ENCODE data around the gene GALK1. TPM values are rescaled to one million over a fixed set of nuclear protein-coding genes. Genes with fewer than 3 reads are reported as not detected.
"Not testable (repeated sequence)": the region's sequence is repeated elsewhere in the genome, so short reads cannot be mapped to it uniquely, and the experiment has no call there.

GALK1 gene
- 55.4 and 63.7 TPM in 2 replicates for total RNA-seq

DNA sequence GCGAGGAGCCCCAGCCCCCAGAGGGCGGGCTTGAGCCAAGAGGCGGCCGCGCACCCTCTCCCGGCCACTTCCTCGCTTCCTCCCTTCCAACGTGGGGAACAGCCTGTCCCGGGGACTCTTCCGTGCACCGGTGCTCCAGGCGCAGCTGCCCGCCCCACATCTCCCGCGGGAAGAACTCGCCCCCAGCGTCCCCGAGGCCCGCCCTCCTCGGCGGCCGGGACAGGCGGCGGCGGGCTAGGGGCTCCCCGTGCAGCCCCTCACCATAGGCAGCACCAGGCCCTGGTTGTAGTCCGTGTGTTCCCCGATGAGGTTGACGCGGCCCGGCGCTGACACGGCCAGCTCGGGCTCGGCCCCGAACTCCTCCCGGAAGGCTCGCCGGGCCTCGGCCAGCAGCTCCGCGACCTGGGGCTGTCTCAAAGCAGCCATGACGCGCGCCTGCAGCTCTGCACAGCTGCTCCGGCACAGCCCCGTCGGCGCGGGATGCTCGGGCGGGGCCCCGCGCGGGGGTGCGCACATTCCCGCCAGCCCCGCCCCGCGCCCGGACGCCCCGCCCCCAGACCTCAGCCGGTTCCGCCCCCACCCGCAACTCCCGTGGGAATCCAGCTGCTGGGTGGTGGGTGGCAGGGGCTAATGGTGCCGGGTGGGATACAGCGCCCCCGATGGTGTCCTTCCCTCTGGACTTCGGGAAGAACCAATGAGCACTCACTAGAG lies at the start of gene GALK1:
GALK1 (minus strand) TSS at position 482 of the 711 bp plus-strand sequence; CDS start at position 426, 56 bp downstream.
- H3K36me3 Mint-ChIP-seq (ENCODE audit: low read depth): peaks cover 15% of the 10 kb centered on the region
- H3K9me3 Mint-ChIP-seq: no peaks in the 10 kb centered on the region
- H3K4me1 Mint-ChIP-seq (ENCODE audit: low read depth): peaks cover 9% of the 10 kb centered on the region
- peaks cover 3% of the 10 kb centered on the region for H3K27me3 Mint-ChIP-seq (ENCODE audit: low read depth)
- peak within 1 kb of the TSS; percentile 65 for H3K27ac Mint-ChIP-seq
- peak; percentile 70 for DNase-seq (ENCODE audit: low spot score)
- H3K4me3 Mint-ChIP-seq (ENCODE audit: low read depth): peak within 1 kb of the TSS; percentile 86
- intact Hi-C loops (cut with micrococcal nuclease): loop anchor here (2.0 kb wide), 1 partner anchor 14 kb away; a partner anchor contains a TSS

DNA sequence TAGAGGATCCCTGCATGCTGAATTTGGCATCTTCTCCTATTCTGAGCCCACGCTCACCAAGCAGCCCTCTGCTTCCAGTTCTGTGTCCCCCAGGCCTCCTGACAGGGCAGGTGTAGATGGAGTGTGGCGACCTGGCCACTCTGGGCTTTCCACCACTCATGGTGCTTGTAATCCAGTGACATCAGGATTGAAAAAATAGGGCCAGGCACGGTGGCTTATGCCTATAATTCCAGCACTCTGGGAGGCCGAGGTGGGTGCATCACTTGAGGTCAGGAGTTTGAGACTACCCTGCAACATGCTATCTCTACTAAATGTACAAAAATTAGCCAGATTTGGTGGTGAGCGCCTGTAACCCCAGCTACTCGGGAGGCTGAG lies 49.0 kb upstream of the GALK1 start:
- Mint-ChIP-seq H3K9me3 (no peaks in the 10 kb centered on the region), H3K36me3 (ENCODE audit: low read depth) (peaks cover 29% of the 10 kb centered on the region), H3K27me3 (ENCODE audit: low read depth) (no peaks in the 10 kb centered on the region), H3K27ac (no peak overlapping the region), H3K4me1 (ENCODE audit: low read depth) (no peaks in the 10 kb centered on the region), H3K4me3 (ENCODE audit: low read depth) (no peak overlapping the region)
- intact Hi-C loops (cut with micrococcal nuclease): no loop called here
- no peak for DNase-seq (ENCODE audit: low spot score)

DNA sequence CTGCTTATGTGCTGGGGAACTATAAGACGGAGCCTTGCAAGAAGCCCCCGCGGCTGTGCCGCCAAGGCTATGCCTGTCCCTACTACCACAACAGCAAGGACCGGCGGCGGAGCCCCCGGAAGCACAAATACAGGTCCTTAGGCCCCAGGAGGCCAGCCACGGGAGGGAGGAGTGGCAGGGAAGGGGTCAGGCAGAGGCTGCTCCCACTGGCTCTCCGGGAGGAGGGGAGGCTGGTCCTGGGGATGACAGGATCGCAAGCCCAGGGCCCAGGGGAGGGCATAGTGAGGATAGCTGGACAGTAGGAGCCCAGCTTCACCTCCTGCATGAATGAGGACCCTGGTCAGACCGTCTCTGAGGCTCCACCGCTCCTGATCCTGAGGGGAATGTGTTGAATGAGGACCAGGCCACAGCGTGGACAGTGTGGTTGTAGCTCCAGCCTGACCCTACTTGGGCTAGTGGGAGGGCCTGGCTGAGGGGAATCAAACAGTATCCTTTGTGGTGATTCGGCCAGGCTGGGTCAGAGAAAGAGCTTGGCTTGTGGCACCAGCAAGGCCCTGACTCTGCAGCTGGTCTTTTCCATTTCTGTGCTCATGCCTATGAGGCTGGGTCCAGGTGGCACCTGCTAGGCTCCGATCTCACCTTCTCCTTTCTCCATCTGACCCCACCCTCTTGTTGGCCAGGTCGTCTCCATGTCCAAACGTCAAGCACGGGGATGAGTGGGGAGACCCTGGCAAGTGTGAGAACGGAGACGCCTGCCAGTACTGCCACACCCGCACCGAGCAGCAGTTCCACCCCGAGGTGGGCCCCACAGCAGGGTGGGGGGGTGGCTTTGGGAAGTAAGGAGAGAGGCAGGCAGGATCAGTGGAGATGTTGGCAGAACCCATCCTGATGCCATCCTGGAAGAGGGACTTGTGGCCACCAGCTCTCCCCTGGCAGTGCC lies 48.4 kb upstream of the GALK1 start:
- peaks cover 22% of the 10 kb centered on the region for H3K36me3 Mint-ChIP-seq (ENCODE audit: low read depth)
- H3K27ac Mint-ChIP-seq: no peak overlapping the region
- intact Hi-C loops (cut with micrococcal nuclease): no loop called here
- H3K4me1 Mint-ChIP-seq (ENCODE audit: low read depth): peaks cover 4% of the 10 kb centered on the region
- H3K4me3 Mint-ChIP-seq (ENCODE audit: low read depth): no peak overlapping the region
- no peaks in the 10 kb centered on the region for H3K27me3 Mint-ChIP-seq (ENCODE audit: low read depth)
- H3K9me3 Mint-ChIP-seq: no peaks in the 10 kb centered on the region
- DNase-seq (ENCODE audit: low spot score): no peak

DNA sequence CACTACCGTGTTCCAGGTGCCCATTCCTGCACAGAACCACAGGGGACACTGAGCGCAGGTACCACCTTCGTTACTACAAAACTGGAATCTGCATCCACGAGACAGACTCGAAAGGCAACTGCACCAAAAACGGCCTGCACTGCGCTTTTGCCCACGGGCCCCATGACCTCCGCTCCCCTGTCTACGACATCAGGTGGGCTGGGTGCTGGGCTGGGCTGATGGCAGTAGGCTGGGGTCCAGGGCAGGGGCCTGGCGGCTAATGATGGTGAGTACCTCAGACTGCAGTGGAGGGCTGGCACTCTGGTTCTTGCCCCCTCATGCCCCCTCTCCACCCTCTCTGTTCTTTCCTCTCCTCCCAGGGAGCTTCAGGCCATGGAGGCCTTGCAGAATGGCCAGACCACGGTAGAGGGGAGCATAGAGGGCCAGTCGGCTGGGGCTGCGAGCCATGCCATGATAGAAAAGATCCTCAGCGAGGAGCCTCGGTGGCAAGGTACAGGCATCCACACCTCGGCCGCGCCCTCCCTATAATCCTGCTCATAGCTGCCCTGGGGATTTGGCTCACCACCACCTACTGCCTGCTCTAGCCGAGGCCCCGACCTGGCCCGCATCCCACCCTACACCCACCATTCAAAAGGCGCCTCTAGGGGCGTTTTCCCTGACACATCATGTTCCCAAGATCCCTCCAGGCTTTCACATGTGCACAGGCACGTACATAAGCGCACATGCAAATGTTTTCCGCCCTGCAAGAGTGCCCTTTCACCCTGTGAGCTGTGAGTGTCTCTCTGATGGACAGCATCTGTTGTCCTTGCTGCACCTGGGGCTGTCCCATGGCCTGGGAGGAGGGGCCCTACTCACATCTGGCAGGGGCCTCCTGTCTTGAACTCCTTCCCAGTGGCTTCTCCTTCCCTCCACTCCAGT lies 47.4 kb upstream of the GALK1 start:
- Mint-ChIP-seq H3K4me3 (ENCODE audit: low read depth) (no peak overlapping the region), H3K9me3 (no peaks in the 10 kb centered on the region), H3K27me3 (ENCODE audit: low read depth) (no peaks in the 10 kb centered on the region), H3K36me3 (ENCODE audit: low read depth) (peaks cover 18% of the 10 kb centered on the region), H3K4me1 (ENCODE audit: low read depth) (peaks cover 4% of the 10 kb centered on the region), H3K27ac (no peak overlapping the region)
- no peak for DNase-seq (ENCODE audit: low spot score)
- intact Hi-C loops (cut with micrococcal nuclease): no loop called here

DNA sequence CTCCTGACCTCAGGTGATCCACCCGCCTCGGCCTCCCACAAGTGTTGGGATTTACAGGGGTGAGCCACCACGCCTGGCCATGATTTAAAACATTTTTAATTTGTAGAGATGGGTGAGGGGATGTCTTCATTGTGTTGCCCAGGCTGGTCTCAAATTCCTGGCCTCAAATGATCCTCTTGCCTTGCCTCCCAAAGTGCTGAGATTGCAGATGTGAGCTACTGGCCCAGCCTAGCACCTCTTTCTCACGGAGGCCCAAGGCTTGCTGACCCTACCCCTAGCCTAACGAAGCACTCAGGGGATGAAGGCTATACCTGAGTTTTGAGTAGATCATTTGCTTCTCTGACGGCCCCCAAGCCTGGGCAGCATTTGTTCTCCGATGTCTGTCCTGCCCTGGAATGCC lies 46.2 kb upstream of the GALK1 start:
- Mint-ChIP-seq H3K9me3 (no peaks in the 10 kb centered on the region), H3K36me3 (ENCODE audit: low read depth) (peaks cover 18% of the 10 kb centered on the region), H3K27me3 (ENCODE audit: low read depth) (no peaks in the 10 kb centered on the region), H3K4me1 (ENCODE audit: low read depth) (peaks cover 4% of the 10 kb centered on the region), H3K27ac (no peak overlapping the region), H3K4me3 (ENCODE audit: low read depth) (no peak overlapping the region)
- intact Hi-C loops (cut with micrococcal nuclease): no loop called here
- DNase-seq (ENCODE audit: low spot score): no peak

DNA sequence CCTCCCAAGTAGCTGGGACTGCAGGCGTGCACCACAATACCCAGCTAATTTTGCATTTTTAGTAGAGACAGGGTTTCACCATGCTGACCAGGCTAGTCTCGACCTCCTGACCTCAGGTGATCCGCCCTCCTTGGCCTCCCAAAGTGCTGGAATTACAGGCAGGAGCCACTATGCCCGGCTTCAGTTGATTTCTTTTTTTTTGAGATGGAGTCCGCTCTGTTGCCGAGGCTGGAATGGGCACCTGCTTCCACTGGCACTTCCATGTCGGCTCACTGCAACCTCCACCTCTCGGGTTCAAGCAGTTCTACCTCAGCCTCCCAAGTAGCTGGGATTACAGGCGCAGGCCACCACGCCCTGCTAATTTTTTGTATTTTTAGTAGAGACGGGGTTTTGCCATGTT lies 45.8 kb upstream of the GALK1 start:
- H3K27ac Mint-ChIP-seq; H3K27me3 Mint-ChIP-seq (ENCODE audit: low read depth); H3K4me3 Mint-ChIP-seq (ENCODE audit: low read depth); H3K4me1 Mint-ChIP-seq (ENCODE audit: low read depth); intact Hi-C loops (cut with micrococcal nuclease); H3K9me3 Mint-ChIP-seq; DNase-seq (ENCODE audit: low spot score): not testable (repeated sequence)
- H3K36me3 Mint-ChIP-seq (ENCODE audit: low read depth): peaks cover 18% of the 10 kb centered on the region

DNA sequence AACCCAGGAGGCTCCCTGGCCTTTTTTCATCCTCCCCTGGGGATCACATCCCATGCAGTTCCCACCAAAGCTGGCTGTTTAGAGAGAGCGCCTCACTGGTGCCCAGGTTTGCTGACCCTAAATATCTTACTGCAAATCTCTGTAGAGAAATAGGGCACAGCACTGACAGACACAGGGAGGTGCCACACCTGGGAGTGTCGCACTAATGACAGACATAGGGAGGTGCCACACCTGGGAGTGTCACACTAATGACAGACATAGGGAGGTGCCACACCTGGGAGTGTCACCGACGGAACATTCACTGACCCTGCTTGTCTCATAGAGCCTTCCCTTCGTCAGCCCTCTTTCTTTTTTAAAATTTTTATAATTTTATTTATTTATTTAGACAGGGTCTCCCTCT lies 45.2 kb upstream of the GALK1 start:
- intact Hi-C loops (cut with micrococcal nuclease): no loop called here
- no peak for DNase-seq (ENCODE audit: low spot score)
- Mint-ChIP-seq H3K27ac (no peak overlapping the region), H3K4me3 (ENCODE audit: low read depth) (no peak overlapping the region), H3K4me1 (ENCODE audit: low read depth) (peaks cover 4% of the 10 kb centered on the region), H3K36me3 (ENCODE audit: low read depth) (peaks cover 18% of the 10 kb centered on the region), H3K27me3 (ENCODE audit: low read depth) (no peaks in the 10 kb centered on the region), H3K9me3 (no peaks in the 10 kb centered on the region)

DNA sequence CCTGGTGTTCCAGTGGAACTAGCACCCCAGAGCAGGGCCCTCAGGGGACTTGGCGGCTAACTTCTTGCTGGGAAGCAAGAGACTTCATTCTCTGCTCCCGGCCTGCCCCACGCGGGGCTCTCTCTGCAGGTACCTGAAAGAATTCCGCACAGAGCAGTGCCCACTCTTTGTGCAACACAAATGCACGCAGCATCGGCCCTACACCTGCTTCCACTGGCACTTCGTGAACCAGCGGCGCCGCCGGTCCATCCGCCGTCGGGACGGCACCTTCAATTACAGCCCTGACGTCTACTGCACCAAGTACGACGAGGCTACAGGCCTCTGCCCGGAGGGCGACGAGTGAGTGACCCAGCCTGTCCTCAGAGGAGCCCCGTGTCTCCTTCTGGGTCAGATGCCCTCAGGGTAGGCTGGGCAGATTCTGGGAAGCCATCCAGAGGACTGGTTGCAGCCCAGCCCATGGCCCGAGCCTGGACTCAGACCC lies 44.7 kb upstream of the GALK1 start:
- H3K27me3 Mint-ChIP-seq (ENCODE audit: low read depth): no peaks in the 10 kb centered on the region
- H3K27ac Mint-ChIP-seq: no peak overlapping the region
- intact Hi-C loops (cut with micrococcal nuclease): no loop called here
- no peak for DNase-seq (ENCODE audit: low spot score)
- no peak overlapping the region for H3K4me3 Mint-ChIP-seq (ENCODE audit: low read depth)
- no peaks in the 10 kb centered on the region for H3K9me3 Mint-ChIP-seq
- peaks cover 18% of the 10 kb centered on the region for H3K36me3 Mint-ChIP-seq (ENCODE audit: low read depth)
- peaks cover 4% of the 10 kb centered on the region for H3K4me1 Mint-ChIP-seq (ENCODE audit: low read depth)

DNA sequence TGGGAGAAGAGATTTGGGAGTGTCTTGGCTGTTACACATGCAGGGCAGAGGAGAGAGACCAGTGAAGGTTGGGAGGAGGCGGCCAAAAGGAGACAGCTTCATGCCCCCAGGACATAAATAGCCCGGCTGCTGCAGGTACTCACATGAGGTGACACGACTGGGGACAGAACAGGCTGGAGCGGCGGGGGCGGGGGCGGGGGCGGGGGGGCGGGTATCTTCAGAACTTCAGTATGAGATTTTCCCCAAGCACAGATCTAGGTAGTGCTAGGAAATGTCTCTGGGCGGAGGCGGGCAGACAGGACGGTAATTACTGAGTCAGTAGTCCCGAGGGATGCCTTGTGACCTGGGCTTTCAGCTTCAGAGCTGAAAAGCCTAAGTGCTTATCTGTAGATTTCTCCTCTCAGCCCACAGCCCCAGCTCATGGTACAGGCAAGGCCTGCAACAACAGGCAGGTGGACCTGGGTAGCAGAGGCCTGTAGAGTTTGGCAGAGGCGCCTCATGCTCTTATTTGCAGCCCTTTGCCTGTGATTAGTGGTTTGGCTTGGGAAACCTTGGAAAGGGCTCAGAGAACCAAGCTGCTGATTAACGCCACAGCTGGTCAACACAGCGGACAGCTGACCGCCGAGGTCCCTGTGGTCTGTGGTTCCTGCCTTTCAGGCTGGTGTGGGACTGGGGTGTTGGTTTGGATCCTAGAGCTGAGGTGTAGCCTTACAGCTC lies 44.1 kb upstream of the GALK1 start:
- DNase-seq (ENCODE audit: low spot score): no peak
- Mint-ChIP-seq H3K4me1 (ENCODE audit: low read depth) (peaks cover 4% of the 10 kb centered on the region), H3K4me3 (ENCODE audit: low read depth) (no peak overlapping the region), H3K9me3 (no peaks in the 10 kb centered on the region), H3K27ac (peak overlapping the region; percentile 30), H3K27me3 (ENCODE audit: low read depth) (no peaks in the 10 kb centered on the region), H3K36me3 (ENCODE audit: low read depth) (peaks cover 15% of the 10 kb centered on the region)
- intact Hi-C loops (cut with micrococcal nuclease): no loop called here

DNA sequence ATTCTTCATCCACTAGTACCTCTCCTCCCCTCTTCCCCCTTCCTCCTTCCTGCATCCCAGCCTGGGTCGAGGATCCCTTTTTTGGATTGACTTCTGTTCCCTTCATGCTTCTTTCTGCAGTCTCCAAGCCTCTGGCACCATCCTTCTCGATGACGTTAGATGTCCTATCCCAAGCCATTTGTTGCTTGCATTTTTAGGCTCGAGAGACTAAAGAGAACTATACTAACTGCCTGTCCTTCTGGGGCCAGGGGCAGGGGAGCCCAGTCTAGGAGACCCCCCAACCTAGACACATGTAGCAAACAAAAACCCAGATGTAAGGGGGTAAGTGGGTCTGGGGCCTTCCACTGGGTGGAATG lies 43.5 kb upstream of the GALK1 start:
- intact Hi-C loops (cut with micrococcal nuclease): no loop called here

DNA sequence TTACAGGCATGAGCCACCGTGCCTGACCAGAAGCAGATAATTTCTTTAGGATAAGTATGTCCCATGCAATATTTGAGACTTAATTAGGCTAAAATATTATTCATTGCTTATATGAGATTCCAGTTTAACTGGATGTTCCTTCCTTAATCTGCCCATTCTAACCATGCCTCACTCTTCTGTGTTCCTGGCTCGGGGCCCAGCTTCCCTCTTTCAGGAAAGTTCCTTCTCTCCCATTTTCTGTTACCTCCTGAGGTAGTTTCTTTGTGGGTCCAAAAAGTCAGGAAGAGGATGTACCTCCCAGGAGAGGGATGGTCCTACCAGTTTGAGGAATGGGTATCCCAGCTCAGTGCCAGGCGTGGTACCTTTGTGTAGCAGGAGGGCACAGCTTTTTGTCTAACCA lies 42.9 kb upstream of the GALK1 start:
- Mint-ChIP-seq H3K27me3 (ENCODE audit: low read depth) (no peaks in the 10 kb centered on the region), H3K36me3 (ENCODE audit: low read depth) (peaks cover 18% of the 10 kb centered on the region), H3K4me3 (ENCODE audit: low read depth) (no peak overlapping the region), H3K27ac (no peak overlapping the region), H3K9me3 (no peaks in the 10 kb centered on the region), H3K4me1 (ENCODE audit: low read depth) (peaks cover 9% of the 10 kb centered on the region)
- intact Hi-C loops (cut with micrococcal nuclease): no loop called here
- no peak for DNase-seq (ENCODE audit: low spot score)

More for the DNA sequence above, 43.5 kb upstream of the GALK1 start:
- Mint-ChIP-seq H3K4me3 (ENCODE audit: low read depth) (no peak overlapping the region), H3K27ac (peak overlapping the region; percentile 30), H3K9me3 (no peaks in the 10 kb centered on the region), H3K27me3 (ENCODE audit: low read depth) (no peaks in the 10 kb centered on the region), H3K36me3 (ENCODE audit: low read depth) (peaks cover 16% of the 10 kb centered on the region), H3K4me1 (ENCODE audit: low read depth) (peaks cover 5% of the 10 kb centered on the region)
- DNase-seq (ENCODE audit: low spot score): no peak
